Measurements from ENCODE around the gene BHLHA9. TPM values are rescaled to one million over a fixed set of nuclear protein-coding genes. Genes with fewer than 3 reads are reported as not detected.

BHLHA9 gene
- total RNA-seq (2021; fragmentation: NEBNext Ultra II Directional; extraction: Animal tissue kit (Norgen Biotek cat#: 25700)): 0.34 TPM in 1 of 2 replicates, not detected in the other
- polyA plus RNA-seq (2011; rRNA removed): 0.29 and 0.36 TPM in 2 replicates
- 0.67 TPM for polyA plus RNA-seq (2011; cell fraction: cytosol; rRNA removed)
- polyA plus RNA-seq (2011; cell fraction: nucleus; rRNA removed): 0.76 TPM
- 0.25 to 0.66 TPM (median 0.49 TPM) in 4 replicates for polyA plus RNA-seq (2012, experiment 1 of 2)
- polyA plus RNA-seq (2012, experiment 2 of 2): not detected
- 0.06 TPM for polyA plus RNA-seq (2013, experiment 1 of 2)
- polyA plus RNA-seq (2013, experiment 2 of 2): not detected
- polyA minus RNA-seq (2011; rRNA and poly(A)+ RNA removed): not detected in 2 replicates
- 1.8 TPM for polyA minus RNA-seq (2011; cell fraction: cytosol; rRNA and poly(A)+ RNA removed)
- polyA minus RNA-seq (2011; cell fraction: nucleus; rRNA and poly(A)+ RNA removed): not detected
- long read RNA-seq, experiment 1: 0 reads
- long read RNA-seq, experiment 2: 0 reads

GRCh38 chr17:1270210-1271029 is at the start of gene BHLHA9:
BHLHA9 (plus strand) TSS chr17:1270444; CDS start chr17:1270564, 120 bp downstream.
- ChIA-PET CTCF (ENCODE audit: partially characterized antibody) (interaction anchor here (0.5 to 3.8 kb wide), 6 partner anchors 10 to 64 kb away, joined by 3 to 17 read pairs (median 4); no protein-coding TSS in a partner anchor), POLR2A (ENCODE audit: partially characterized antibody) (interaction anchor here (0.6 to 1.7 kb wide), 8 partner anchors 14 to 1033 kb away, joined by 3 to 5 read pairs (median 3); partner anchors contain the start of genes INPP5K, SMG6 and SRR)
- TF ChIP-seq MAX (IDR thresholded peaks at IDR 0.05): peak; percentile 86
- TF ChIP-seq RBBP5 (IDR thresholded peaks at IDR 0.05; ENCODE audit: borderline replicate concordance, low read depth, low read length): no peak
- TF ChIP-seq BACH1 (IDR thresholded peaks at IDR 0.05; ENCODE audit: low read length): no peak
- no peak for TF ChIP-seq ZNF274 (IDR thresholded peaks at IDR 0.05; ENCODE audit: borderline replicate concordance, extremely low read depth, low read length)
- TF ChIP-seq TAF1 (IDR thresholded peaks at IDR 0.05; ENCODE audit: low read depth, low read length): 0 out of 2 replicates have a peak, but pooled peaks have one; percentile 16
- TF ChIP-seq E2F6 (IDR thresholded peaks at IDR 0.05): peak; percentile 66; the same call in 1 of the 2 replicates
- no peak for TF ChIP-seq NRF1 (IDR thresholded peaks at IDR 0.05; ENCODE audit: low read depth, low read length)
- no peak for TF ChIP-seq CREB1 (IDR thresholded peaks at IDR 0.05)

More at GRCh38 chr17:1270210-1271029, at the start of gene BHLHA9:
- Histone ChIP-seq H4K20me1 (replicated peaks in 1 of 2; ENCODE audit: control insufficient read depth in 1 of 2, insufficient read depth in 2 of 2, low read length in 2 of 2) (peaks cover 0 to under 1% of the 10 kb centered on the region in 2 experiments), H3K14ac (ENCODE audit: insufficient read length) (no peak within 1 kb of the TSS), H3K4me1 (replicated peaks in 1 of 4; ENCODE audit: control insufficient read depth in 3 of 4, insufficient read depth in 4 of 4, low read length in 3 of 4) (peaks cover 0 to 9% (median 4%) of the 10 kb centered on the region in 4 experiments; a peak in 4 of 7 replicates), H4K5ac (ENCODE audit: insufficient read length, low read depth, low read length) (no peak within 1 kb of the TSS), H2BK120ac (replicated peaks; ENCODE audit: low read depth, low read length) (no peak within 1 kb of the TSS), H2AFZ (ENCODE audit: low read length) (peak within 1 kb of the TSS; percentile 98), H3K23me2 (ENCODE audit: low read depth, low read length) (peaks cover 7% of the 10 kb centered on the region; the same call in 1 of the 2 replicates), H3K18ac (ENCODE audit: extremely low read depth, low read length) (no peak within 1 kb of the TSS; the same call in 1 of the 2 replicates), H3K9me3 (ENCODE audit: insufficient read depth in 2 of 2, low read depth in 1 of 2, low read length in 1 of 2) (no peaks in the 10 kb centered on the region), H2BK20ac (ENCODE audit: low read length) (no peak within 1 kb of the TSS), H4K91ac (replicated peaks; ENCODE audit: insufficient read length, low read length) (no peak within 1 kb of the TSS), H3K56ac (replicated peaks; ENCODE audit: insufficient read length, low read depth, low read length) (no peak within 1 kb of the TSS), H3K4me3 (ENCODE audit: extremely low read depth in 1 of 4, insufficient read depth in 2 of 4, low read depth in 3 of 4, low read length in 4 of 4) (peak within 1 kb of the TSS in 3 of 4 experiments; percentile 3 to 48 (median 16); a peak in 4 of 8 replicates), H3K27me3 (replicated peaks in 1 of 4; ENCODE audit: control insufficient read depth in 3 of 4, extremely low read depth in 1 of 4, insufficient read depth in 3 of 4, low read length in 3 of 4) (peaks cover 3 to 30% (median 16%) of the 10 kb centered on the region in 4 experiments; a peak in 6 of 7 replicates), H3K4me2 (ENCODE audit: insufficient read depth in 1 of 2, low read depth in 2 of 2, low read length in 2 of 2) (peak within 1 kb of the TSS; percentile 19 to 67), H2BK15ac (ENCODE audit: low read length) (no peak within 1 kb of the TSS), H3K36me3 (ENCODE audit: control insufficient read depth in 2 of 4, insufficient read depth in 4 of 4, low read length in 3 of 4) (no peaks in the 10 kb centered on the region), H3K4ac (replicated peaks; ENCODE audit: insufficient read length, low read depth, low read length) (no peak within 1 kb of the TSS), H3K79me1 (ENCODE audit: low read depth, low read length) (no peaks in the 10 kb centered on the region), H2BK5ac (ENCODE audit: low read depth, low read length) (no peak within 1 kb of the TSS), H3K23ac (ENCODE audit: insufficient read length) (no peak within 1 kb of the TSS), H3K27ac (ENCODE audit: low read depth, low read length) (no peak within 1 kb of the TSS), H3K9ac (replicated peaks in 1 of 4; ENCODE audit: extremely low read depth in 1 of 4, low read depth in 3 of 4, low read length in 3 of 4) (peak within 1 kb of the TSS in 1 of 4 experiments; percentile 13; a peak in 1 of 7 replicates), H2AK5ac (ENCODE audit: low read depth, low read length) (no peak within 1 kb of the TSS), H2BK12ac (ENCODE audit: low read depth, low read length) (no peak within 1 kb of the TSS), H3K79me2 (ENCODE audit: control insufficient read depth in 1 of 2, insufficient read depth in 2 of 2, low read length in 2 of 2) (no peaks in the 10 kb centered on the region), H4K8ac (ENCODE audit: extremely low read depth, insufficient read depth, low read length) (peak within 1 kb of the TSS; percentile 63; the same call in 1 of the 2 replicates)
- FAIRE-seq: no peak
- 36% methylated on average over 32 of the region's 93 CpGs; no CpG with 5 or more reads in 1 of the 2 experiments for WGBS, 2 experiments (ENCODE audit: extremely low coverage in 1 of 2, insufficient coverage in 1 of 2, insufficient read length in 1 of 2, insufficient replicate concordance in 2 of 2, low coverage in 1 of 2, low lambda C conversion rate in 2 of 2, missing lambda C conversion rate in 1 of 2)
- no peak for DNase-seq (ENCODE audit: low read depth in 1 of 2, low spot score in 2 of 2)
